Measurements from ENCODE around the gene PHACTR1.
A peak's percentile ranks its signal among the peaks of the same experiment; 100 is the strongest.

The PHACTR1 gene

GRCh38 chr6:12851123-12851695 is 134.6 kb downstream of the PHACTR1 start:
- no peak for DNase-seq

DNA sequence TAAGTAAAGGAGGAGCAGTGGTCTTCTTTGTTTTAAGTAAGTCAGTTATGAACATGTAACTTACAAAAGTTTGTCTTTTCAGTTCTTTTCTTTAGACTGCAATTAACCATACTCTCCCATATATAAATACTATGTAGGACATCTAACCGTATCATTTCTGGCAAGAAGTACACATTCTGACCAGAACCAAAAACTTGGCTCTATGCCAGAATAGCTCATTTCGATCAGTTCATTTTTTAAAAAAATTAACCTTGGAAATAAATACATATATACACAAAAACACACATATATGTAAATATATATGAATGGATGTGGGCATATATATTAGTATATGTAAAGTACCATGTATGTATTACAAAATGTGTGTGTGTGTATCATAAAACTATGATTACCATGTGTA is 145.0 kb downstream of the PHACTR1 start:
- DNase-seq: no peak

DNA sequence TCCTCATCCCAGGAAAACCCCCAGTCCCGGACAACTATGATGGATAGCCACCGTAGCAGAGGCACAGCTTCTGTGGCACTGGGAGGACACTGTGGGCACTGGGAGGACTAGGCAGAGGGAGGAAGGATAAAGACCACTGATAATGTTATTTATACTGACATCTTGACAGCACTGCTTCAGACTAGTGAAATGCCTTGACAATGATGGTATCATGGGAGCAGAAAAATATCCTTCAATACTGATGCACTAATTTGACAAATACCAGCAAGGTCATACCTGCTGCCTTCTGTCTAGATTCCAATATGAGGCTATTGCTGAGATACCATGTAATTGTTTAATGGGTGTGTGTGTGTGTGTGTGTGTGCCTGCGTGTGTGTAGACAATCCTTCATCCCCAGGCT is 148.6 kb downstream of the PHACTR1 start:
- DNase-seq: no peak

- DNase-seq: no peak
Observed at GRCh38 chr6:12865671-12866181, 149.2 kb downstream of the PHACTR1 start.

DNA sequence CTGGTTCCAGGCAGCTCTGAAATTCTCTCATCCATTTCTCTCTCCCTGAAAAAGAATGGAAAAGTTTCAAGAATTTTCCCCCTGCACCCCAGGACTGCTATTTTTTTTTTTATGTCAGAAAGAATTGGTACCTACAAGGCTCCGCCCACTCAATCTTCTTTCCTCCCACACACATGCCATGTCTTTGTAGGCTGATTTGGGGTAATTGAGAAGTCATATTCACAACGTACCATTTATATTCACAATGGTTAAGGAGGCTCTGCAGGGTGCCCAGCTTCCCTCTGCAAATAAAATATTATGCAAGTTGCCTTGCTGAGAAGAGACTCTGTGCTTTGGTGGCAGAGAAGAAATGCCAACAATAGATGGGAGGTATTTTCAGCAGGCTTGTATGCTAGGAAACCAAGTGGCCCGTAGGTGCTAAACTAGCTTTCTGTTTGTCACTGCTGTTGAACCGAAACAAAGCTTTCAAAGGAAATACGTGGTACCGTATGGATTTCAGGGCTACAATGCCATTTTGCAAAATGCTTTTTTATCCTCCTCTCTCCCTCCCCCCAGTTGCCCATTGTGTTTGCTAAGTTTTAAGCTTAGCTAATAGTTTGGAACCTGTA is 150.0 kb downstream of the PHACTR1 start:
- DNase-seq: no peak

DNA sequence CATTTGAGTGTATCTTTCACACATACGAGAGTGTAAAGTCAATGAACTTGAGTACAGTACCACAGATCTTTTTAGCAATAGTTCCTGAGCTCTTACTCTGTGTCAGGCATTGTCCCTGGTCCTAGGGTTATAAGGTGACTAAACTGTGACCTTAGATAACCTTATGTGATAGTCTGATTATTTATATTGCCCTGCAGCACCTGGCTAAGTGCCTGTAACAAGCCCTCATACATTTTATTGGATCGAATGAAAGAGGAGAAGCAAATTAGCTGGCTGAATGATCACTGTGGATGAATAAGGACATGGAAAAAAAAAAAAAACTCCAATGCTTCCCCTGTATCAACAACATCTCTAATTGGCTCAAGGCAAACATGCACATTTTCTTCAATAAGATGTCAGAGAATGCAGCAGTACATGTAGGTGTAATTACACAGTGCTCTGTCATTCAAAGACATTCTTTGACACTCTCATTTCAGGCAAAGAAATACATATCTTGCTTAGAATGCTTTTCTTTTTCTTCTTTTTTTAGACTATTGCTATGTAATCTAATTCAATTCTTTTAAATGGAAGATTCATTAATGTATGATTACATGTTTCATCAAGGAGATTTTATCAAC is 153.4 kb downstream of the PHACTR1 start:
- DNase-seq: no peak

GRCh38 chr6:12873691-12874090 is 157.1 kb downstream of the PHACTR1 start:
- peak in 1 of 2 experiments; percentile 27 for DNase-seq

GRCh38 chr6:12875051-12875450 is 158.5 kb downstream of the PHACTR1 start:
- DNase-seq: no peak

DNA sequence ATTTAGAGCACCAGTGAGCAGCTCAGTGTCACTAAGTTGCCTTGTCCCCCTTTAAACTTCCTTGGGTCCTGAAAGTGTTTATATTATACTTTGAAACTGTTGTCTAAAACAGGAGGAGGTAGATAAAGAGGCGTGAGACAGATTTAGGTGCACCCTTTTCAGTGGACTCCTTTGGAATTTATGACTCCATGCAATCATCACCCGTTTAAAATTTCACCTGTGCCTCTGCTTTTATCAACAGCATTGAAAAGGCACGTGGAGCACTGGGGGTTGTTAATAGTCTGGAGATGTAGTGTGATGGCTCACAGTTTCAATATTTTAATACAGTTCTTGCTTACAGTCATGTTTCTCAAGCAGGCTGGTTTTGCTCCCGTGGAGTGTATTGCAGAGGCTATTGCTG is 162.2 kb downstream of the PHACTR1 start:
- DNase-seq: no peak

DNA sequence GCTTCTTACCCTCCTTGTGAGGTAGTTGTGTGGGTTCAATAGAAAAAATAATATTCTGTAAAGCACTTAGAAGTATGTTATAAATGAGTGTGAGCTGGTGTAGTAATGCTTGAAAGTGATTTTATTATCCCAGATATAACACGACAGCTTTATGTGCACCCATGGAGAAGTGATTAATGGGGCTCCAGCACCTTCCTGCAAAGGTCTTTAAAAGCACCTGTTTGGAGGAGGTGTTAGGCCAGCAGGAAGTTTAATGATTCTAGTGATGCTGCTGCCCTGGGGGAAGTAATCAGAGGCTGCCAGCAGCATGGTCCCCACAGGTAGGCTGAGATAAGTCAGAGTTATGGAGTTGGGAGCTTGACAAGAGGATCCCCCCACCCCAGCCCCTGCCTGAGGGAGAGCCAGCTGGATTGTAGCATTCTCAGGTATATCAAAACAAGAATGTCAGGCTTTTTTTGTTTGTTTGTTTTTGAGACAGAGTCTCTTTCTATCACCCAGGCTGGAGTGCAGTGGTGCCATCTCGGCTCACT is 166.3 kb downstream of the PHACTR1 start:
- no peak for DNase-seq

DNA sequence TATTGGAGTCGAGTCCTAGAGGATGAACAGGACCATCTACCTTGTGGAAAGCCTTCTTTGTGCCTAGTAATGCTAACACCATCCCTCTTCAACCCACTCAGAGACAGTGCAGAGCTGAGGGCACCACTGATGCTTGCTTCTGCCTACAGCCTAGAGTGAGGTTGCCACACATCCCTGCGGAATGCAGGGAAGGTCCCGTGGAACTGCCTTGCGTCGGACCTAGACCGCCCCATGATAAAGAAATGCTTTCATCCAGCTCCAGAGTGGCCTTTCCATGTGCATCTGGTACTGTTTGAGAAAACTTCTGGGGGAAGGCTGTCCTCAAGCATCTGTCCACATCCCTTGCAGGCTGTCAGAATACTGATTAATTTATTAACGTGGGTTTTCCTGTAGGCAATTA is 168.4 kb downstream of the PHACTR1 start:
- no peak for DNase-seq

DNA sequence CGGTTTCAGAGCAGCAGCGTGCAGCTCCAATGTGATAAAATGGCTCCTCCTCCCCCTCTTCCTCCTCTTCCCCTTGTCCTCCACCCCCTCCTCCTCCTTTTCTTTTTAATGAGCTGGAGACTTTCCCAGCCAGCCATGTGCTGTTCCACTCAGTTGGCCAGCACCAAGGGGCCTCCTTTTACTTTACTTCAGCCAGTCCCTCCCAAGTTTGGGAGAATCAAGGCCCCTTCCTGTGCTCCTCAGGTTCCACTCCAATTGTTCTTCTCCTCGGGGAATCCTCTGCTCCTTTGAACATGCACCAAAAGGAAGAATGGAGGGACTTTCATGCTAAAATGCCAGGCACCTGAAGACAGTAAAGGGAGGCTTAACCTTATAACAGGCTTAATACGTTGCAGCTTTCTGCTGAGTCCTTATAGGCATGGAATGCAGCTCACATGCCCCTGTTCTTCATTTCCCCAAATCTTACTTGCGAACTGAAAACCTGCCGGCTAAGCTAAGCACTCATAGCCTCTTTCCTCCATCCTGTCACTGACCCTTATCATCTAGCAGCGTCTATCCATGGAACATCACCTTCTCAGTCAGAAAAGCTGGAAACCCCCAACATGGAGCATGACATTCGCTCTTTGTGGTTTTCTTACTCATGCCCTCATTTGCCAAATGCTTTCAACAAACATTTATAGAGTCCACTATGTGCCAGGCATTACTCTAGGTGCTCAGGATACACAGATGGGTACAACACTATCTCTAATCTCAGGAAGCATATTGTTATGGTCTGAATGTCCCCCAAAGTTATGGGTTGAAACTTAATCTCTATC is 170.6 kb downstream of the PHACTR1 start:
- peak in 1 of 2 experiments; percentile 61 for DNase-seq

GRCh38 chr6:12890171-12890790 is 173.7 kb downstream of the PHACTR1 start:
- no peak for DNase-seq

- no peak for DNase-seq
Observed at GRCh38 chr6:12891595-12891994, 175.0 kb downstream of the PHACTR1 start.

DNA sequence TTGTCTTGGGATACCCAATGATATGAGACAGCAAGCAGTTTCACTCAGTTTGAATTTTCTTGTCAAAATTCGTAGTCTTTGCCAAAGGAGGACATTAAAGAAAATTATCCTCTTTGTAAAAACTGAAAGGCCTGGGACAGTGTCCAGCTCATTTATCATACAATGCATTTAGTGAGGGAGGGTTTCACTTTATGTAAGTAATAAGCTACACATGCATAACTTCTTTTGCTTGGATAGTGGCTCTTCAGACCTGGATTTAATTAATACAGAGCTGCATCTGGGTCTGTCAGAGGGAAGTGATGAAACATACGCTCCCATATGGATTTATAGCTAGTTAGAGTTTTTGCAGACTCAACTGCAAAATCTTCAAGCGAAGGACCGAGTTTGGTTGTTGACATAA is 175.6 kb downstream of the PHACTR1 start:
- DNase-seq: no peak

DNA sequence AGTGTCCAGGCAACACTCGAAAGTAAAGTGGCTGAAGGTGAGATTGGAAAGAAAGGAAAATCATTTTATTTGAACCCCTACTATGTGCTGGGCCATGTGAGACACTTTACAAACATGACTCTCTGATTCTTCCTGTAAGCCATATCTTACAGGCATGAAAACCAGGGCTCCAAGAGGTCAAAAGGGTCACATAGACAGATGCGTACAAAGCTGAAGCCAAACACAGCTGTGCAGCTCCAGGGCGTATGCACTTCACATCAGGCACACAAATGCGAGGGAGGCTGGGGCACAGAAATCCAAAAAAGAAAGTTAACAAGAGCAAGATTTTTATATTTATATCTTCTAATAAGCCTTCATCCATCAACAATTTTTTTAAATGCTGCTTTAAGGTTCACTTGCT is 176.5 kb downstream of the PHACTR1 start:
- DNase-seq: no peak

GRCh38 chr6:12895721-12896120 is 179.2 kb downstream of the PHACTR1 start:
- DNase-seq: no peak

- DNase-seq: no peak
Observed at GRCh38 chr6:12896208-12896733, 179.7 kb downstream of the PHACTR1 start.

- DNase-seq: no peak
Observed at GRCh38 chr6:12898603-12899002, 182.0 kb downstream of the PHACTR1 start.

DNA sequence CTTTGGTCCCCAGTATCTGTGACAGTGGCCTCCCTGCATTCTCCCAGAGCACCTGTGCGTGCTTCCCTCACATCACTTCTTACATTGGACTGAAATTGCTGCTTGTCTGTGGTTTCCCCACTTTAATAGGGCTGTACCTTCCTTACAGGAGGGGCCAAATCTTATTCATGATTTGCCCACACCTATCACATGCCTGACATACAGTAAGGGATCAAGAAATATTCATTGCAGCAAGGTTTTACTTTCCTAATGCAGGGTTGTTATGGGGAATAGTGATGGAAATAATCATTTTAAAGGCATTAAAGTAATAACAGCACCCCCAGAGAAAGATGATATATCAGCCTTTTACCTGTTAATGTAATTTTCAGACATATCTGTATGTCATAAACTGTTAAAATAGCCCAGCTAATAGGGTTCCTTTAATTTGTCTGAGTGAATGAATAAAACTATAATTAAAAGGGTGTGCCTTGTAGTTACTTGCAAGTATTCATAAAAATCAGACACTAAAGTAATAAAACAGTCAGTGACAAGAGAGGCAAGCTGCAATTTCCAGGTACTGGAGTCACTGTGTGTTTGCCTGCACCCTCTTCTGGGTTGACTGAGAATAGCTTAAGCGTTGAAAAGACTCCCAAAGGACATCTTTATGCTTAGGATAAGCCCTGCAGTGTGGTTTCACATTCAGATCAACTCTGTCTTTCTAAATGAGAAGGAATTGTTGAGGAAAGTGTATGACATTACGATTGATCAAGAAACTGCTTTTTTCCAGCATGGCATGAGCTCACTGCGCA is 182.7 kb downstream of the PHACTR1 start:
- DNase-seq: no peak

GRCh38 chr6:12903246-12903645 is 186.7 kb downstream of the PHACTR1 start:
- no peak for DNase-seq

DNA sequence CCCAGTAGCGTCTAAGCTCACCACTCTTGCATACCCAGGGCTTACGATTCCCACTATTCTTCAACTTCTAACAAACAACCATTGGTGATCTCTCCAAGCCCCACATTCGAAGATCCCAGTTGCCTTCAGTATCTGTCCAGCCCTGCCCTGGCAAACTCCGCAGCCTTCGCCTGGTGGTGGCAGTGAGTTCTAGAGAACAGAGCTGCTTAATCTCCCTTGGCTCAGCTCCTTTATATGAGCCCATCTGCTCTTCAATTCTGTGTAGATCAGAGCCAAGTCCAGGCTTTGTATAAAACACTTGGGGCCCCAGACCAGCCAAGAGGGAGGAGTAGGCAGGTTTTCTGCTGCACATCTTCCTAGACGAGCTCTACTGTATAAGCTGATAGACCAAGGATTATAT is 193.3 kb downstream of the PHACTR1 start:
- DNase-seq: peak; percentile 84 to 94
